ENCODE results near the gene ITGB6.

DNA sequence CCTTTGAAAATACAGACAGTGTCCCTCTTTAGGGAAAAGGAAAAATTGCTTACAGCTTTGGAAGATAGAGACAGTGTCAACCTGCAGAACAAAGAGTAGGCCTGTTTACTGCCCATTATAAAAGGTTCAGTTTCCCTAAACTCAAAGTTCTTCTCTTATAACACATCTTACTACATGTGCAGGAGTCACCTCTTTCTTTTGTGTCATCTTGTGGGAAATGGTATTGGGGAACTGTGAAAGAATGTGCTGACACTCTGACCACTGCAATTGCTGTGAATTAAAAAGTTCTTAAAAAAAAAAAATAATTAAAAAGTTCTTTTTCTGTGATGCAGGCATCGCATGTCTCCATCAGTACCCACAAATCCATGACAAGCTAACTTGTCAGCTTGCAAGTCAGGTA, 2.9 kb upstream of the ITGB6 start:
- TF ChIP-seq, protein P1, sequence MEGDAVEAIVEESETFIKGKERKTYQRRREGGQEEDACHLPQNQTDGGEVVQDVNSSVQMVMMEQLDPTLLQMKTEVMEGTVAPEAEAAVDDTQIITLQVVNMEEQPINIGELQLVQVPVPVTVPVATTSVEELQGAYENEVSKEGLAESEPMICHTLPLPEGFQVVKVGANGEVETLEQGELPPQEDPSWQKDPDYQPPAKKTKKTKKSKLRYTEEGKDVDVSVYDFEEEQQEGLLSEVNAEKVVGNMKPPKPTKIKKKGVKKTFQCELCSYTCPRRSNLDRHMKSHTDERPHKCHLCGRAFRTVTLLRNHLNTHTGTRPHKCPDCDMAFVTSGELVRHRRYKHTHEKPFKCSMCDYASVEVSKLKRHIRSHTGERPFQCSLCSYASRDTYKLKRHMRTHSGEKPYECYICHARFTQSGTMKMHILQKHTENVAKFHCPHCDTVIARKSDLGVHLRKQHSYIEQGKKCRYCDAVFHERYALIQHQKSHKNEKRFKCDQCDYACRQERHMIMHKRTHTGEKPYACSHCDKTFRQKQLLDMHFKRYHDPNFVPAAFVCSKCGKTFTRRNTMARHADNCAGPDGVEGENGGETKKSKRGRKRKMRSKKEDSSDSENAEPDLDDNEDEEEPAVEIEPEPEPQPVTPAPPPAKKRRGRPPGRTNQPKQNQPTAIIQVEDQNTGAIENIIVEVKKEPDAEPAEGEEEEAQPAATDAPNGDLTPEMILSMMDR (IDR thresholded peaks at IDR 0.05): no peak
- TF ChIP-seq POLR2AphosphoS5 (IDR thresholded peaks at IDR 0.05) (no peak), POLR2A (IDR thresholded peaks at IDR 0.05) (no peak)

Measured in stomach (tissue), 4 donors.